Measurements from ENCODE around the gene PLB1. TPM values are rescaled to one million over a fixed set of nuclear protein-coding genes. Genes with fewer than 3 reads are reported as not detected.

Gene PLB1
- total RNA-seq, 2 experiments from 2014 or later: 1.3 to 1.6 TPM

DNA sequence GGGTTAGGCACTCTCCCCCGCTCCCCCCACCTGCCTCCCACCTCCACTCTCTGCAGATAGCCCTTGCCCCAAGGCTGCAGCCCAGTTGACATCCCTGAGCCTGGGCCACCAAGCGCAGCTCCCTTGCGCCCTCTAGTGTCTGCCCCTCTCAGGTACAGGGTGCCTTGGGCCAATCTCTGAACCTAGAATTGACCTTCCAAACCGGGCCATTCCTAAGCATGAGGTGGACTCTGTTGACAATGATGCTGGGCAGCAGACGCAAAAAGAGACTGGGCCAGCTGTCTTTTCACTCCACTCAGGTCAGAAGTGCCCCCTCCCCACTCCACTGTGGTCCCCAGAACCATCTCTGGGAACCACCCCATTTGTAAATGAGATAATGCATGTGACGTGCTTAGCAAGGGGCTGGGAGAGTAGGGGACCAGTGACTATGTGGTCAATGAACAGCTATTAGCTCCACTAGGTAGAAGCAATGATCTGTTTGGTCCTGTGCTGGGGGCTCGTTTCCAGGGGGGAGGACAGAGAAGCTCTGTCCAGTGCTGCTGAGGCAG, 43.3 kb upstream of the PLB1 start:
- DNase-seq (peak; percentile 61 to 86 (median 75)), ATAC-seq (ENCODE audit: poor library complexity) (peak; percentile 92)
- peaks cover 11% of the 10 kb centered on the region for H3K4me1 ChIP-seq (ENCODE audit: insufficient read depth, low read length)
- no peaks in the 10 kb centered on the region for H3K36me3 Mint-ChIP-seq (ENCODE audit: low read depth)
- H3K4me3 Mint-ChIP-seq: no peak overlapping the region
- CTCF ChIA-PET: interaction anchor here (1.0 to 1.4 kb wide), 5 partner anchors 59 to 749 kb away, joined by 3 to 9 read pairs (median 3); no protein-coding TSS in a partner anchor
- intact Hi-C loops (cut with DNase I, micrococcal nuclease): loop anchor here (1.0 to 5.0 kb wide), 7 partner anchors 45 to 749 kb away; partner anchors contain the start of gene FOSL2 (in 1 of the 2)
- POLR2A ChIA-PET: no interaction called here
- no peak overlapping the region for H3K4me3 ChIP-seq (ENCODE audit: low read length)
- H3K27me3 Mint-ChIP-seq: no peaks in the 10 kb centered on the region
- H3K27ac ChIP-seq (ENCODE audit: low read depth in 1 of 2, low read length in 2 of 2): no peak overlapping the region
- no peaks in the 10 kb centered on the region for H3K9me3 Mint-ChIP-seq
- TF ChIP-seq, protein P1, sequence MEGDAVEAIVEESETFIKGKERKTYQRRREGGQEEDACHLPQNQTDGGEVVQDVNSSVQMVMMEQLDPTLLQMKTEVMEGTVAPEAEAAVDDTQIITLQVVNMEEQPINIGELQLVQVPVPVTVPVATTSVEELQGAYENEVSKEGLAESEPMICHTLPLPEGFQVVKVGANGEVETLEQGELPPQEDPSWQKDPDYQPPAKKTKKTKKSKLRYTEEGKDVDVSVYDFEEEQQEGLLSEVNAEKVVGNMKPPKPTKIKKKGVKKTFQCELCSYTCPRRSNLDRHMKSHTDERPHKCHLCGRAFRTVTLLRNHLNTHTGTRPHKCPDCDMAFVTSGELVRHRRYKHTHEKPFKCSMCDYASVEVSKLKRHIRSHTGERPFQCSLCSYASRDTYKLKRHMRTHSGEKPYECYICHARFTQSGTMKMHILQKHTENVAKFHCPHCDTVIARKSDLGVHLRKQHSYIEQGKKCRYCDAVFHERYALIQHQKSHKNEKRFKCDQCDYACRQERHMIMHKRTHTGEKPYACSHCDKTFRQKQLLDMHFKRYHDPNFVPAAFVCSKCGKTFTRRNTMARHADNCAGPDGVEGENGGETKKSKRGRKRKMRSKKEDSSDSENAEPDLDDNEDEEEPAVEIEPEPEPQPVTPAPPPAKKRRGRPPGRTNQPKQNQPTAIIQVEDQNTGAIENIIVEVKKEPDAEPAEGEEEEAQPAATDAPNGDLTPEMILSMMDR (IDR thresholded peaks at IDR 0.05): peak; percentile 89
- H3K9me3 ChIP-seq (ENCODE audit: control insufficient read depth in 1 of 2, insufficient read depth in 1 of 2, low read length in 2 of 2): no peaks in the 10 kb centered on the region
- H3K27me3 ChIP-seq (ENCODE audit: control insufficient read depth in 1 of 2, insufficient read depth in 2 of 2, low read length in 2 of 2): no peaks in the 10 kb centered on the region
- no peaks in the 10 kb centered on the region for H3K4me1 Mint-ChIP-seq (ENCODE audit: low read depth)
- no peak overlapping the region for H3K27ac Mint-ChIP-seq
- H3K36me3 ChIP-seq (ENCODE audit: insufficient read depth, low read length): no peaks in the 10 kb centered on the region

DNA sequence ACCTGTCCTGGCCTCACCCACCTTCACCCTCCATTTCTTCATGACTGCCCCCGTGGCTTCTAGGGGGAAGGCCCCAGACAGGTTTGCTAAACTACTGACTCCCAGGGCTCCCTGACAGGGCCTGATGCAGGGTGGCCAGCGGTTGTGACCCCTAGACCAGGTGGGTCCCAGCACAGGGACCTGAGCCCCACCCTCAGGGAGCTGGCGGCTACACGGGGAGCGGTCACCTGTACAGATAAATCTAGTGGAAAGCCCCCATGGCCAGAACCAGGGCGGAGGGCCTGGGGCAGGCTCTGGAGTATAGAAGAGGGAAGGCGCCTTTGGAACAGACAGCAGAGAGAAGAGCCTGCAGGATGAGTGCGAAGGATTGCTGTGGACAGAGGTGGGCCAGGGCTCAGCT, 42.5 kb upstream of the PLB1 start:
- H3K9me3 Mint-ChIP-seq: no peaks in the 10 kb centered on the region
- CTCF ChIA-PET: interaction anchor here (1.3 to 1.4 kb wide), 2 partner anchors 699 to 747 kb away, joined by 3 read pairs; no protein-coding TSS in a partner anchor
- Histone ChIP-seq H3K4me1 (ENCODE audit: insufficient read depth, low read length) (peaks cover 11% of the 10 kb centered on the region), H3K36me3 (ENCODE audit: insufficient read depth, low read length) (no peaks in the 10 kb centered on the region), H3K4me3 (ENCODE audit: low read length) (no peak overlapping the region), H3K9me3 (ENCODE audit: control insufficient read depth in 1 of 2, insufficient read depth in 1 of 2, low read length in 2 of 2) (no peaks in the 10 kb centered on the region), H3K27ac (ENCODE audit: low read depth in 1 of 2, low read length in 2 of 2) (no peak overlapping the region), H3K27me3 (ENCODE audit: control insufficient read depth in 1 of 2, insufficient read depth in 2 of 2, low read length in 2 of 2) (no peaks in the 10 kb centered on the region)
- ATAC-seq (ENCODE audit: poor library complexity) (no peak), DNase-seq (no peak)
- H3K4me1 Mint-ChIP-seq (ENCODE audit: low read depth): no peaks in the 10 kb centered on the region
- intact Hi-C loops (cut with DNase I, micrococcal nuclease): loop anchor here (5.0 kb wide), 4 partner anchors 46 to 646 kb away; partner anchors contain the start of gene FOSL2 (in 1 of the 2)
- no peak overlapping the region for H3K27ac Mint-ChIP-seq
- TF ChIP-seq, protein P1 (IDR thresholded peaks at IDR 0.05): no peak
- no peaks in the 10 kb centered on the region for H3K27me3 Mint-ChIP-seq
- no peak overlapping the region for H3K4me3 Mint-ChIP-seq
- H3K36me3 Mint-ChIP-seq (ENCODE audit: low read depth): no peaks in the 10 kb centered on the region
- POLR2A ChIA-PET: no interaction called here

DNA sequence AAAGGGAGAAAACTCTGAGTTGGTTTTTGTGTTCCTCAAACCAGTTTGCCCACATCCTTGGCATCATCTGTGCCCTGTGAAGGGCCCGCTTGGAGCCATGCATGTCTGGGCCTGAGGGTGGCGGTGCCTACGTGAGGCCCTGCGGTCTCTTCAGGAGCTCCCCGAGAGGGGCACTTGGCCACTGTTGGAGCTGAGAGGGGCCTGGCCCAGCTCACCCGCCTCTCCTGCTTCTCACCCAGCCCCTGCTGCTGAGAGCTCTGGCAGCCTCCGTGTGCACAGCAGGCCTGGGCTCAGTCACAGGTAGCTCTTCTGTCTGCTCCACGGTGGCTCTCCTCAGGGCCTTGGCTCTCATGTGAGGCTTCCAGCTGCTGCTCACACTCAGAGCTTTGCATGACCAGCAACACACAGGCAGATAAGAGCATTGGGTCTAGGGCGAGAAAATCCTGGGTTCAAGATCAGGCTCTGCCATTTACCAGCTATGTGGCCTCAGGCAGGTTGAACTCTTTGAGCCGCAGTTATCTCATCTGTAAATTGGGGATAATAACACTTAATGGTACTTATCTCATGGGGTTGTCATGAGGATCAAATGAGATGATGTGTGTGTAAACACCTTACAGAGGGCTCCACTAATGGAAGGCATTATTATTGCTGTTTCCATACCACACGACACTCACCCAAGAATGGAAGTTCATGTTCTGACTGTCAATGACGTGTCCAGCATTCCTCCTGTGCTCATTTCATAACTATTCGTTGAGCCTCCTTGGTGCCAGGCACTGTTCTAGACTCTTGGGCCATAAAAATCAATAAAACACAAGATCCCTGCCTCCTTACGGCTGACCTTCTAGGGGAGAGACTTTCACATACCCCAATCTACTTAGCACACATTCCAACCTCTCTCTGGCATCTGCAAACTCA, 41.6 kb upstream of the PLB1 start:
- TF ChIP-seq, protein P1 (IDR thresholded peaks at IDR 0.05): no peak
- Histone ChIP-seq H3K4me1 (ENCODE audit: insufficient read depth, low read length) (peaks cover 11% of the 10 kb centered on the region), H3K9me3 (ENCODE audit: control insufficient read depth in 1 of 2, insufficient read depth in 1 of 2, low read length in 2 of 2) (no peaks in the 10 kb centered on the region), H3K27ac (ENCODE audit: low read depth in 1 of 2, low read length in 2 of 2) (no peak overlapping the region), H3K36me3 (ENCODE audit: insufficient read depth, low read length) (no peaks in the 10 kb centered on the region), H3K4me3 (ENCODE audit: low read length) (no peak overlapping the region), H3K27me3 (ENCODE audit: control insufficient read depth in 1 of 2, insufficient read depth in 2 of 2, low read length in 2 of 2) (no peaks in the 10 kb centered on the region)
- ChIA-PET CTCF (interaction anchor here (1.3 kb wide), 1 partner anchor 700 kb away, joined by 3 read pairs; no protein-coding TSS in a partner anchor), POLR2A (no interaction called here)
- H3K4me1 Mint-ChIP-seq (ENCODE audit: low read depth): no peaks in the 10 kb centered on the region
- no peak overlapping the region for H3K4me3 Mint-ChIP-seq
- no peaks in the 10 kb centered on the region for H3K27me3 Mint-ChIP-seq
- intact Hi-C loops (cut with DNase I, micrococcal nuclease): loop anchor here (5.0 kb wide), 4 partner anchors 47 to 647 kb away; partner anchors contain the start of gene FOSL2 (in 1 of the 2)
- DNase-seq: no peak
- no peak overlapping the region for H3K27ac Mint-ChIP-seq
- no peaks in the 10 kb centered on the region for H3K36me3 Mint-ChIP-seq (ENCODE audit: low read depth)
- H3K9me3 Mint-ChIP-seq: no peaks in the 10 kb centered on the region
- ATAC-seq (ENCODE audit: poor library complexity): no peak

Data from CD4-positive, alpha-beta T cell (primary cell).